ENCODE data around the gene ESD.

ESD gene

GRCh38 chr13:46743191-46743590, 53.8 kb downstream of the ESD start:
- DNase-seq, result no peak

GRCh38 chr13:46739447-46740098, 57.4 kb downstream of the ESD start:
- DNase-seq, result no peak

GRCh38 chr13:46738766-46739165, 58.2 kb downstream of the ESD start:
- DNase-seq, result no peak

- DNase-seq, result no peak
These were observed 58.9 kb downstream of the ESD start for GRCh38 chr13:46738055-46738454.

GRCh38 chr13:46736541-46737310, 60.2 kb downstream of the ESD start:
- DNase-seq, result peak; percentile 51 to 79

GRCh38 chr13:46735425-46735824, 61.5 kb downstream of the ESD start:
- no peak for DNase-seq

GRCh38 chr13:46731535-46731934, 65.4 kb downstream of the ESD start:
- no peak for DNase-seq

GRCh38 chr13:46728777-46729176, 68.2 kb downstream of the ESD start:
- peak; percentile 33 for DNase-seq

GRCh38 chr13:46726347-46726746, 70.6 kb downstream of the ESD start:
- DNase-seq, result no peak

Measured in Kasumi-1 (cell line).